LHCN-M2 (cell line): ENCODE results near the gene PTPRN2. TPM values are rescaled to one million over a fixed set of nuclear protein-coding genes. Genes with fewer than 3 reads are reported as not detected.
"Not testable (repeated sequence)": the region's sequence is repeated elsewhere in the genome, so short reads cannot be mapped to it uniquely, and the experiment has no call there.

Experiments
- DNase-seq: peaks from one replicate; pipeline ENCODE4 v3.0.0-alpha.2; 2012; ENCODE audit warnings: low read depth
- polyA plus RNA-seq: library from polyadenylated mRNA; unstranded; fragments of >200 nt; gene quantifications from one replicate; pipeline ENCODE4 v1.2.1, GENCODE V29; 2012; ENCODE audit warnings: missing spikeins
- total RNA-seq: library from RNA; depleted of rRNA; stranded (reverse); fragments of >200 nt; gene quantifications from 2 replicates; pipeline ENCODE4 v1.2.3, GENCODE V29; 2014; rRNA removed

The PTPRN2 gene
- total RNA-seq: 0.11 TPM in 1 of 2 replicates, not detected in the other
- polyA plus RNA-seq: 0.11 TPM

DNA sequence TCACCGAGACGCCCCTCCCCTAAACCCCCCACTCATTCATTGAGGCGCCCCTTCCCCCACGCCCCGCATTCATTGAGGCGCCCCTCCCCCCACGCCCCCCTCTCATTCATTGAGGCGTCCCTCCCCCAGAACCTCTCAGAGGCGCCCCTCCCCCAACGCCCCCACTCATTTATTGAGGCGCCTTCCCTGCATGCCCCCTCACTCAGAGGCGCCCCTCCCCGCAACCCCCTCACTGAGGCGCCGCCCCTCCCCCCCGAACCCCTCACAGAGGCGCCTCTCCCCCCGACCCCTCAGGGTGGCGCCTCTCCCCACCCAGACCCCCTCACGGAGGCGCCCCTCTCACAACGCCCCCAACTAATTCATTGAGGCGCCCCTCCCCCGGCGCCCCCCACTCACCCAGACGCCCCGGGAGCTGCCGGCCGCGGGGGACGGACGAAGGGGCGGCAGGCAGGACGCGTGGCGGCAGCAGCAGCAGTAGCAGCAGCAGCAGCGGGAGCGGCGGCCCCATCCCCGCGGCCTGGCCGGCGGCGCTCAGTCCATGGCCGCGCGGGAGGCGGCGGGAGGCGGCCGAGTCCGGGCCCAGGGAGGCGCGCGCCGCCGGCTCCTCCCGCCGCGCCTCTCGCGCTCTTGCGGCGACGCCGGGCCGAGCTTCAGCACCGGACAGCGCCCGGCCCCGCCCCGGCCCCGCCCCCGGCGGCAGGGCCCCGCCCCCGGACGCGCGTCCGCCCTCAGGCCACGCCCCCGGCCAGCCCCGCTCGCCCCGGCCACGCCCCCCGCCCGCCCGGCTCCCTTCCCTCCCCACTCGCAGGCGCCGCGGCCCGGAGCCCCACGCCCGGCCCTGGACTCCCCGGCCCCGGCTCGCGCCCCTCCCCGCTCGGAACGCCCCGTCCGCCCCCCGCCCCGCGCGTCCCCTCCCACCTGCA lies at the start of gene PTPRN2:
Gene PTPRN2 (minus strand): TSS at position 662 of the 923 bp plus-strand sequence.
- DNase-seq: peak; percentile 8

DNA sequence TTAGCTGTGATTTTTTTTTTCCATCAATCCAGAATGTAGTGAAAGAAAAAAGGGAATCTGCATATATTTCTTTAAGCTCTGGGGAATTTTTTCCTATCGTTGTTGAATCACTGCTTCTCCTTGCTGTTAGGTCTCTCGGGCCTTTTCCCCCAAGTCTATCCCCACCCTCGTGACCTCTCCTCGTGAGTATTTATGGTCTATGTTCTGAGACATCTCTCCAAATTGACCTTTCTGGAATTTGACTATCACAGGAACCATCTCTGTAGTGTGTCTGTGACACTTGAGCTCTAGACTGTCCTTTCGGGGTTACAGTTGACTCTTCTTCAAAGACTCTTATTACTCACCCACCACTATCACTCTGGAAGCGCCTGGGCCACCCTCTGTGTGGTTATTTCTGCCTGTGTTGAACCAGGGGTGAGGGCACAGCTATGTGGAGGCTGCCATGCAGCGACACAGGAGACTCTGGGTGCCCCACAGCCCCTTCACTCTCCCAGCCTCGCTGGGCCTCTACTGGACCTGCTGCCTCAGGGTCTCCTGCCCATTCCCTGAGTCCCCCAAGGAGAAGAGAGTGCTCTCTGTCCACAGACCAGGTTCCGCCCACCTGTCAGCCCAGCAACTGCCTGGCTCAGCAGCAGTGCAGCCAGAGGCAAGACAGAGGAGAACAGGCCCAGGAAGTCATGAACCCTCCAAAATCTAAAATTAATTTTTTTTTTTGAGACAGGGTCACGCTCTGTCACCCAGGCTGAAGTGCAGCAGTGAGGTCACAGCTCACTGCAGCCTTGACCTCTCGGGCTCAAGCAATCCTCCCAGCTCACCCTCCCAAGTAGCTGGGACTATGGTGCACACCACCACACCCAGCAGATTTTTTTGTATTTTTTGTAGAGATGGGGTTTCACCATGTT lies 45.7 kb upstream of the PTPRN2 start:
- DNase-seq: no peak

DNA sequence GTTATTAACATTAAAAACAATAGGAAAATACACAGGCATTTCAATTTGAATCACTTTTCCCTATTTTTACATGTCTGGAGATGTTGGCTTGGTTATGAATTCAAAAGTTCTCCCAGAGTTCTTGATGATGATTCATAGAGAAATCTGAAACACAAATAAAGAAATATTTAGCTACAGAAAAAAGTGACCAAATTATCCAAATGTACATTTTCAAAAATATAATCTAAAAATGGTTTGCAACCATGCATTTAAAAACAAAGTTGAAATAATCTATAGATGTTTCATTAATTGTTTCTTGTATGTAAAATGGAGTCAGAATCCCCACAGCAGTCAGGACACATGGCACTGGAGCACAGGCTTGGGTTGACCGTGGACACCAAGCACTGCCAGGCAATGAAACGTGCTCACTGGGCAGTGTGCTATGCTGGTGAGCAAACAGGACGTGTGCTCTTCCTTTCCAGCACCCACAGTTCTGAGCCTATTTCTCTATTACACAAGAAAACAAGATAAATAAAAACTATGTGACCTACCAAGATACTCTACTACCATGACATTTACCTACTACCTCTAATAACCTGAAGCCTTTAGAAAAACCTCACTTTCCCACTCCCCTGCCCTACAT lies 44.1 kb upstream of the PTPRN2 start:
- no peak for DNase-seq

DNA sequence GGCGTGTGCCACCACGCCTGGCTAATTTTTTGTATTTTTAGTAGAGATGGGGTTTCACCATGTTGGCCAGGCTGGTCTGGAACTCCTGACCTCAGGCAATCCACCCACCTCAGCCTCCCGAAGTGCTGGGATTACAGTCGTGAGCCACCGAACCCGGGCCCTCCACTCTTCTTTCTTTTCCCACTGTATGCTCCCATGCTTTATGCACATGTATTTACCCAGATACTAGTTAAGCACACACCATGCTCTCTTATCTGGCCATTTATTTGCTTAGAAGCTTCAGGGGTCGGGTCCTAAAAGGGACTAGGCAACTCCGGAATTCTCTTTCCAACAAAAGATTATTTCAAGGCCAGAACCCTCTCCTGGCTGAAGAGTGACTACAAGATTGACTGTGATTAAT lies 38.7 kb upstream of the PTPRN2 start:
- not testable (repeated sequence) for DNase-seq

DNA sequence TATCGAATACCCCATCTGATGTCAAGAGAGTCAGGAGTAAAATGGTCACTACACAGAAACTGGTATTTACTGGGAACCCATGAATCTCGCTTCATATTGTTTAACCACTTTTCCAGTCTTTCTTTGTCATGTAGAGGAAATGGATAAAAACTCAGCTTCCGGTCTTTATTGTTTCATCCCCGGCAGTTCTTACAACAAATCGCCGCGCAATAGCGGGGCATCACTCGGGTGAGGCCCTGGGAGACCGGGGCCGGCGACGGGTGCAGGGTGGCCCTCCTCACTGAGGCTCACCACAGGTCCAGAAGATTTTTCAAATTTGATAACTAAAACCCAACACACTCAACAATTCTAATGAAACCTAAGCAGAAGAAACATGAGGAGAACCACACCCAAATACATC lies 35.6 kb upstream of the PTPRN2 start:
- DNase-seq: no peak

DNA sequence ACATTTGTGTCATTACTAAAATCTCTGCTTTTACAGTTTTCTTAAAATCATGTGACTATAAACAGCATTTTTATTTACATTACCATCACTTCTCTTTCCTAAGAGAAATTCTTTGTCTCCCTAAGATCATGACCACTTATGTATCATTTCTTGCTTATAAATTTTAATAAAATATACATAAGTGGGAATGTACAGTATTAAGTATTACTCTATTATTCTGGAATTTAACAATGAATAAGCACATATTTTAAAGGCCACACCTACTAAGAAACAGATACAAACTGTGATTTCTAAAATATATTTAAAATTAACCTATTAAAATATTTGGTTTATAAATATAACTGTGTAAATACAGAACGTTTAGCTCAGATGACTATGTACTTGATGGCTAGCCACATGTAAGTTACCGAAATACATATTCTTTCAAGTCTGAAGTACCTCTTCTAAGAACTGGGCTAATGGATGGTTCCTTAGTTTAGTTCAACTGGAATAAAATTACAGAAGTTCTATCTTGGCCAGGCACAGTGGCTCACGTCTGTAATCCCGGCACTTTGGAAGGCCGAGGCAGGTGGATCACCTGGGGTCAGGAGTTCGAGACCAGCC lies 33.3 kb upstream of the PTPRN2 start:
- no peak for DNase-seq

DNA sequence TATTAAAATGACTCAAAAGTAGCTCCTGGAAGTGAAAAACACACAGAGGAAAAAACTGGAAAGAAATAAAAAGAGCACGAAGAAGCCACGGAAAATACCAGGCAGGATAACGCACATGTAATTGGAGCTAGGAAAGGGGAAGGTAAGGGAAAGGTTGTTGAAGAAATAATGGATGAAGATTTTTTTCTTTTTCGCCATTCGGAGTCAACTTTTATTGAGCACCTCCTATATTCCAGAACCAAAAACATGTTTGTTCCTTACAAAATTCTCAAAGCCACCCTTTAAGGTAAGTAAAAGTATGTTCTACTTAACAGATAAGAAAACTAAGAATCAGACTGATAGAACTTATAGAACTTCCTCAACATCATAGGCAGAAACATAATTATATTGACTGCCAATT lies 32.8 kb upstream of the PTPRN2 start:
- no peak for DNase-seq

DNA sequence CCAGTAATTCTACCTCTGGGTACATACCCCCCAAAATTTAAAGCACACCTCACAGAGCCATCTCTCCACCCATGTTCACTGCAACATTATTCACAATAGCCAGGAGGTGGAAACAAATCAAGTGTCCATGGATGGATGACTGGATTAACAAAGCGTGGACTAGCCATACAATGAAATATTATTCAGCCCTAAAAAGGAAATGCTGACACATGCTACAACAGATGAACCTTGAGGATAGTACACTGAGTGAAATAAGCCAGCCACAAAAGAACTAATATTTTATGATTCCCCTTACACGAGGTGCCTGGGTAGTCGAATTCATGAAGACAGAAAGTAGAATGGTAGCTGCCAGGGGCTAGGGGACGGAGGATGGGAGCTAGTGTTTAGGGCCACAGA lies 31.1 kb upstream of the PTPRN2 start:
- no peak for DNase-seq

DNA sequence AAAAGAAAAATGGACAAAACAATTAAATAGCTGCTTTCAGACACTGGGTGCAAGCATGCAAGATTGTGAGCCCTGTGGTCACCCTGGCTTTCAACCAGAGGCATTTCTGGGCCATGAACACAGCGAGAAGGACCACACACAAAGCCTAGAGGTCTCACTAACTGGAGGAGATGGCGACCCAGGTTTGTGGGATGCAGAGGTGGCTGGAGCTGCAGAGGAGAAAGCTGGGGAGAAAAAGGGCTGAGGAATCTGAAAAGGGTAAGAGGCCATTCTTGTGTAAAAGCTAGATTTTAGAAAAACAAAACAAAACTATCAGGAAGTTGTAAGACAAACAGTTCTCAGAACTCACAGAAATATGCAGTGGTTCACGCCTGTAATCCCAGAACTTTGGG lies 30.1 kb upstream of the PTPRN2 start:
- no peak for DNase-seq

DNA sequence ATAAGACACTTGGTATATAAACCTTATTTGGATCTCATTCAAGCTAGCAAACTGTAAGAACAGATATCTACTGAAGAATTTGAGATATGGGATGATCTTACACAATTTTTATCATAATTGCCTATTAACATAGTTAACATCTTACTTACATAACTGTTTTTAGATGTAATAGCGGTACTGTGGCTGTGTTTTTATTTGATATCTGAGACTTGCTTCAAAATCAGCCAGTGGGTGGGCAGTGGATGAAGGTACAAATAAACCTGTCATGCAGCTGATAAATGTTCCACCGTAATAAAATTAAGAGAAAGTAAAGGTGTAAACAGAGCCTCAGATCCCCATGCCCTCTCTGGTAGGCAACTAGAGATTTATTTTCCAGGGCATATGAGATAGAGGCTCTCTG lies 28.4 kb upstream of the PTPRN2 start:
- DNase-seq: no peak

DNA sequence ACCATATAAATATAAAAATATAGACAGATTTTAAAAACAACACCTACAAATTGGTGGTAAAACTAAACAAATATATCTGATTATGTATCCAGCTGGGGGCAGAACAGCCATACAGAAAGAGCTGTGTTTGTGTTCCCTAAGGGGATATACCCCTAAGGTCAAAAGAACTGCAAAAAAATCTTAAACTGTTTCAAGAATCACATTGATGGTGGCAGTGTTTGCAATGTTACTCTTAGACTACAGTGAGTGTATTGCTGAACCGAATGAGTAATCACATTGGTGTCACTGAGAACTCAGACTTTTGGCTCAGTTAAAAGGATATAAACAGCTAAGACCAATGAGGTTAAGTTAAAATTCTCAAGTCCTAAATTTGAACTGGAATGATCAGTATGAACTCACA lies 27.1 kb upstream of the PTPRN2 start:
- peak; percentile 64 for DNase-seq

DNA sequence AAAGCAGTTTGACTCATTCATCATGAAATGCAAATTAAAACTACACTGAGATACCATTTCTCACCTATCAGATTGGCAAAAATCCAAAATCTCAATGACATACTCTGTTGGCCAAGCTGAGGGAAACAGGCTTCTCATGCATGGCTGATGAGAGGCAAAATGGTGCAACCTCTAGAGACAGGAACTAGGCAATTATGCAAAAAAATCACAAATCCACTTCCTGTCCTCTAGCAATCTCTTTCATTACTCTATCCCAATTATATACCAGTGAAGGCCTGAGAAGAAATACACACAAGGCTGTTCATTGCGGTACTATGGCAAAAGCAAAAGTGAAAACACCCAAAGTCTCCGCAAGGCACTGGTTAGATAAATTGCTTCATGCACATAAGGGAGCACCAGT lies 25.9 kb upstream of the PTPRN2 start:
- DNase-seq: no peak

DNA sequence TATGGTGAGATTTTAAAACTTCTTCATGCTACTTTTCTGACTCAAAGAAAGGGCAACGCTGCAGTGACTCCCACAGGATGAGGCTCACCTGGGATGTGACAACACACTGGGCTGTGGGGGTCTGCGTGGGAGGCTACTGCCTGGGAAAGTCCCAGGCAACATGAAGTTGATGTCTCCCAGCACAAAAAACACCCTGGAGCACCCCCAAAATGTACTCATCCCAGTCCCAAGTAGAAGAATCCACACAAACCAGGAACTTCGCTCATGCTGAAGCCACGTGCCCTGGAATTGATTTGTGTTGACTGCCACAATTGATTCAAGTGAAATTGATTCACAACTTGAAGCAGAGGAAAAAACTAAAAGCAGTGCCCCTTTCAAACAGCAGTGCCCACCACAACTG lies 24.9 kb upstream of the PTPRN2 start:
- no peak for DNase-seq

DNA sequence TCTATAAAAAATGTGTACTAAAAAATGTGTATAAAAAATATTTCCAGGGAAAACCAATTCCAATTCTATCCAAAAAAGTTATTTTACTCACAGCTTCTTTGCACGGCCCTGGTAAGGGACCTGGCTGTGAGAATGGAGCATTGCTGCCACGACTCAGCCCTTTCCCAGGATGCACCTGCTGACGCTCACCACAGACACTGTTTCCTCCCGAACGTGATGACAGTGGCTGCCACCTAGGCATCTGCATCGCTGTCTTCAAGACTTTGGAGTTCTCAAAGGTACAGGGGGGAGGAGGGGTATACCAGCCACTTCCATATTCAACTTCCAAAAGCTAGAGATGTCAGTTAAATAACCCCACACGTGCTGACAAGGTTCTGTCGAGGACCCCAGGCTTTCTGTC lies 23.9 kb upstream of the PTPRN2 start:
- no peak for DNase-seq

DNA sequence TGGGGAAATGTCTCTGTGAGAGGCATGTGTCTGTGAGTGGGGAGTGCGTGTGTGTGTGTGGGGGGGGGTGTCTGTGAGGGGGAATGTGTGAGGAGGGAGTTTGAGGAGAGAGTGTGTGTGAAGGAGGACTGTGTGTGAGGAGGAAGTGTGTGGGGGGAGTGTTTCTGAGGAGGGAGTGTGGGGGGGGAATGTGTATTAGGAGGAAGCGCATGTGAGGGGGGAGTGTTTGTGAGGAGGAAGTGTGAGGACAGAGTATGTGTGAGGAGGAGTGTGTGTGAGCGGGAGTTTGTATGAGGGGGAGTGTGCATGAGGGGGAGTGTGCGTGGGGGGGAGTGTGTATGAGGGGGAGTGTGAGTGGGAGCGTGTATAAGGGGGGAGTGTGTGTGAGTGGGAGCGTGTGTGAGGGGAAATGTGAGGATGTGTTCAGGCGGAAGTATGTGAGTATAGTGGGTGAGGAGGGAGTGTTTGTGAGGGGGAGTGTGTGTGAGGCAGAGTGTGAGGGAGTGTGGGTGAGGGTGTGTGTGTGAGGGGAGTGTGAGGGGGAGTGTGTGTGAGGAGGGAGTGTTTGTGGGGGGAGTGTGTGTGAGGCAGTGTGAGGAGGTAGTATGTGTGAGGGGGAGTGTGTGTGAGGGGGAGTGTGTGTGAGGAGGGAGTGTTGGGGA lies 21.8 kb upstream of the PTPRN2 start:
- no peak for DNase-seq

DNA sequence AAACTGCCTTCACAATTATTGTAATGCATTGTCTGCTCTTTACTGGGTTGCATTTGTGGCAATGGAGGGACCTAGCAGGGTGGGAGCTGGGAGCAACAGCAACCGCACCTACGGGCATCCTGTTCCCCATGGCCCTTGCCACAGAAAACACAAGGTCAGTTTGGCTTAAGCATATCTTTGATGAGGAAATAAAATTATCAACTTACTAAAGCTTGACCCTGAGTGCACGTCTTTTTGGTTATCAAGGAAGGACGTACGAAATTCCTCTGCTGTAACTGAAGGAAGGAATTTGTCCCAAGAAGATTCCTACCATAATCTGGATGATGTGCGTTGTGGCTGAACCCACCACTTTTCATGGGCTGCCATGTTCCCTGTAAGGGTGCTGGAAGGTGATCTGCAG lies 19.9 kb upstream of the PTPRN2 start:
- DNase-seq: no peak

DNA sequence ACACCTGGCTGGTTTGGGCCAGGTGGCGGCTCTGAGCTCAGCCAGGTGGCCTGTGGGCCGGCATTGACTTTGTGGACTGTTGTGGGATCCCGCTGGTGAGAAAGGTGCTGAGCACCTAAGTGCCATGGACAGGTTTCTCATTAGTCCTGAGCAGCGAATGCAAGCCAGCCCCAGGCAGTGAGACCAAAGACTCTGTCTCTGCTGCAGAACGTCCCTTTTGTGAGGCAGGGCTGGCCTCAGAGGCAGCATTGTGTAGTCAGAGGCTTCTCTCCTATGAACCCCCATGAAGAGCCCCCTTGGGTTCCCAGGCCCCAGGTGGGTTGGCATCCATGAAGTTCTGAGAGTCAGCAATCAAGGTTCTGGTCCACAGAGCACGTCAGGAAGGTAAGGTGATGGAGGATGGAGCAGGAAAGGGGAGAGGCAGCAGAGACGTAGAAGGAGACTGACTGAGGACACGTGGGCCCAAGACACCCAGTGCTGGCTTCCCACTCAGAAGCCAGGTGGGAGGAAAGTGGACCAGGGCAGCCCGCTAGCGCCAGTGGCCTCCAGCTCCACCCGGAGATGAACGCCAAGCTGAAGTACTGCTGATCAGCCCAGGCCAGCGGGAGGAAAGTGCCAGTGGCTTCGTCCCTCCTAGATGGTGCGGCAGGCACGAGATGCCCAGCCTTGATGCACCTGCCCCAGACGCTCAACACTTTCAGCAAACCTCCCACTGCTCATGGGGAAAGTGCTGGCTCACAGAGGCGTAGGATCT lies 19.2 kb upstream of the PTPRN2 start:
- DNase-seq: no peak

DNA sequence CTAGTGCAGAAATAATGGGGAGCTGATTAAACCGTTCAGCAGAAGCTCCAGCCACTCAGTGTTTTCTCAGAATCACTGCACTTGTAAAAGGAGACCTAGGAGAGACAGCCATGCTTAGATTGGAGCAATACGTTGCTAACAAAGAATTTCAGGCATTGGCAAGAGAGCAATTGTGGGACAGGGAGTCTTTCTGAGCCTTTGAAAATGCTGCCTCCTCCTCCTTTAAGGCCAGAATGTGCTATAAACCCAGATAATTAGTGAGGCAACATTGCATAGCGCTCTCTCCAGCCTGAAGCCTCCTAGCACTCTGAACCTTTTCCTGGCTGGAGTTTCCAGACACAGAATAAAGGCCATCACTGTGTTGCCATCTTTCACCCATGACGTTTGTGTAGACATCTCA lies 18.5 kb upstream of the PTPRN2 start:
- no peak for DNase-seq

DNA sequence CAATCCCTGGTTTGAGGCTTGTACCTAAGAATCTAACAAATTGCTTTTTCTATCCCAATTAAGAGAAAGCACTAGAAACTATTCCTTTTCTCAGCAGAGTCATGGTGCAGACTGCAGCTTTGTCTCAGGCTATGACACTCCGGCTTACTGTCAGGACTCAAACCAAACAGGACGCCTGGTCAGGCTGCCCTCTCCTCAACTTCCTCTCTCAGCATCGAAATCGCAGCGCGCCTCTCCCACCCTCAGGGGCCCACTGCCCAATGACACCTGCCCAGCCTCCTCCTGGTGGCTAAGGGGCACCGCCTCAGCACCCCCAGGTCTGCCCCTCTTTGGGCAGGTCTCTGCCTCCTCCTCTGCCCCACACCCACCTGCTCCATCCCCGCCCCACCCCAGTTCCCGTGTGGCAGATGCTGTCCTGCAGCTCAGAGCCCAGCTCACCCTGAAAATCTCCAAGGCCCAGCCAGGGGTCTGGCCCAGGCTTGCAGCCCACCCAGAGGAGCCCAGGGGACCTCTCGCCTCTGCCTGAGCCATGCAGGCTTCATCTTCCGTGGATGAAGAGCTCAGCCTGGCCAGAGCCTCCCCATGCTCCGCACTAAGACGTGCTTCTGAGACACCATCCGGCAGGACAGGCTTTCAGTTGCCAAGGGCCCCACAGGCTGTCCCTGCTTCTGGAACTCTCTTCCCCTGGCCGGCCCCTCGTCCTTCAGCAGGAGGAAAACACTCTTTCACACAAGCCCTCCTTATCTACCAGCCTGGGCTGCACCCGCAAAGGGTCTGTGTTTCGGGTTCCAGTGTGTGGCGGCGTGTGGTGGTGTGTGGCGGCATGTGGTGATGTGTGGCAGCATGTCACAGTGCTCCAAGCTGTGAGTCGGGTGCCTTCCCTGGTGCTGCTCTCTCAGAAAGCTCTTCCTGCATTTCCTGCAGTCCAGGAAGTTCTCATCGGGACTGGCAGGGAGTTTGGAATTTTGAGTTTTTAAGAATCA lies 16.4 kb upstream of the PTPRN2 start:
- no peak for DNase-seq
